GM12878 (cell line): ENCODE results near the gene PRAMEF7. TPM values are rescaled to one million over a fixed set of nuclear protein-coding genes. Genes with fewer than 3 reads are reported as not detected.
"Not testable (repeated sequence)": the region's sequence is repeated elsewhere in the genome, so short reads cannot be mapped to it uniquely, and the experiment has no call there.

Experiments used
- ATAC-seq: fragments of 200-7000 bp; cut with Tn5 transposase; 3 replicates; pipeline ENCODE4 v1.9.1; 2020; ENCODE audit warnings: mild to moderate bottlenecking, moderate library complexity
- Bru-seq: library from RNA; stranded (reverse); fragments of 400-500 nt; gene quantifications from one replicate; lab custom pipeline; 2021; lab: Mats Ljungman, UMichigan
- BruChase-seq, 2 experiments: library from RNA; stranded (reverse); fragments of 400-500 nt; gene quantifications; one replicate each; lab custom pipeline; 2021; lab: Mats Ljungman, UMichigan
- BruUV-seq: library from RNA; stranded (reverse); fragments of 400-500 nt; replicated peaks from 2 replicates; lab custom pipeline; 2021; lab: Mats Ljungman, UMichigan
- CTCF ChIA-PET: fragments of 300-600 bp; sonication (Branson Sonifier 250); formaldehyde crosslinking; extraction: SDS; loops from one replicate; lab custom pipeline; 2021; ENCODE audit warnings: inconsistent platforms; lab: Yijun Ruan, JAX
- POLR2A ChIA-PET: fragments of 350-600 bp; formaldehyde crosslinking; extraction: SDS; loops from one replicate; lab custom pipeline; 2021; ENCODE audit warnings: inconsistent platforms; lab: Charles Lee
- RAD21 ChIA-PET: fragments of 300-600 bp; sonication (Branson Sonifier 250); formaldehyde crosslinking; loops from one replicate; lab custom pipeline; 2023; ENCODE audit warnings: antibody characterized with exemption; ENCODE audit not compliant: unreplicated experiment; lab: Charles Lee
- SMC1A ChIA-PET: fragments of 300-600 bp; sonication (Branson Sonifier 250); formaldehyde crosslinking; loops from one replicate; lab custom pipeline; 2023; ENCODE audit not compliant: unreplicated experiment, uncharacterized antibody; lab: Charles Lee
- DNase-seq: peaks from one replicate; pipeline ENCODE4 v3.0.0-alpha.2; 2011; ENCODE audit warnings: low read depth, low spot score
- FAIRE-seq: peaks from 3 replicates; lab custom pipeline; 2011; peaks lifted over from hg19 to GRCh38; lab: Jason Lieb, UNC
- H2AFZ ChIP-seq: 2 replicates; pipeline ENCODE4 v1.6.0; 2011; ENCODE audit warnings: low read depth, low read length, control low read depth; ENCODE audit not compliant: control insufficient read depth
- H3K27ac ChIP-seq: 2 replicates; pipeline ENCODE4 v1.5.1; 2011; ENCODE audit warnings: control low read depth; ENCODE audit not compliant: control insufficient read depth, insufficient read depth
- H3K27me3 ChIP-seq, 2 experiments: replicated peaks in 1 of 2; 2 replicates each; pipeline versions ENCODE4 v1.6.0 to v1.6.1; 2011; ENCODE audit warnings: low read length in 1 of 2; ENCODE audit not compliant: control insufficient read depth in 2 of 2, insufficient read depth in 2 of 2
- H3K36me3 ChIP-seq, 2 experiments: 2 replicates each; pipeline ENCODE4 v1.5.1; 2011; ENCODE audit warnings: low read length in 1 of 2; ENCODE audit not compliant: control insufficient read depth in 2 of 2, insufficient read depth in 2 of 2
- H3K4me1 ChIP-seq: 2 replicates; pipeline ENCODE4 v1.6.1; 2011; ENCODE audit warnings: mild to moderate bottlenecking, low read length, moderate library complexity, mixed read lengths; ENCODE audit not compliant: control insufficient read depth, insufficient read depth
- H3K4me2 ChIP-seq: 2 replicates; pipeline ENCODE4 v1.6.0; 2011; ENCODE audit warnings: control low read depth; ENCODE audit not compliant: control insufficient read depth, insufficient read depth
- H3K4me3 ChIP-seq: fragments of 200-600 bp; sonication (generic); 2 replicates; pipeline ENCODE4 v1.5.1; 2016
- H3K79me2 ChIP-seq: 2 replicates; pipeline ENCODE4 v1.6.0; 2011; ENCODE audit warnings: low read length; ENCODE audit not compliant: control insufficient read depth, insufficient read depth
- H3K9ac ChIP-seq: 2 replicates; pipeline ENCODE4 v1.8.0; 2011; ENCODE audit warnings: low read length, control low read depth, mixed read lengths; ENCODE audit not compliant: control insufficient read depth, insufficient read depth
- H3K9me3 ChIP-seq: replicated peaks from 3 replicates; pipeline ENCODE4 v1.5.1; 2011; ENCODE audit warnings: mild to moderate bottlenecking, low read length; ENCODE audit not compliant: control insufficient read depth, insufficient read depth
- H4K20me1 ChIP-seq: 2 replicates; pipeline ENCODE4 v1.6.0; 2011; ENCODE audit not compliant: control insufficient read depth, insufficient read depth
- WGBS: methylation state at CpG from one replicate; pipeline ENCODE4 v1.1.6; 2016; ENCODE audit warnings: low lambda C conversion rate; ENCODE audit not compliant: insufficient replicate concordance, insufficient coverage; ENCODE audit errors: missing lambda C conversion rate; 5-methylcytosine and 5-hydroxymethylcytosine counted together
- in situ Hi-C: fragments of 300-500 bp; cut with MboI; formaldehyde crosslinking; loops from 9 replicates; pipeline ENCODE4 v1.14.3; 2018; ENCODE audit warnings: mixed read lengths
- intact Hi-C: fragments of 100-400 bp; cut with micrococcal nuclease; formaldehyde crosslinking; loops from one replicate; pipeline ENCODE4 v1.14.2; 2022; ENCODE audit not compliant: unreplicated experiment
- long read RNA-seq, 2 experiments: library from polyadenylated mRNA; unstranded; transcript quantifications; one replicate each; pipeline ENCODE4 v2.0.0, GENCODE V29; 2019 to 2020
- polyA minus RNA-seq, 3 experiments: library from RNA; depleted of rRNA, polyadenylated mRNA; stranded (reverse); fragments of >200 nt; gene quantifications; 2 replicates each; pipeline ENCODE4 v1.2.3, GENCODE V29; 2011
- polyA plus RNA-seq, 11 experiments: library from polyadenylated mRNA; depleted of rRNA in 4 of 11; unstranded in 6 of 11; stranded (reverse) in 5 of 11; fragments of >200 nt; fragmentation: Nextera tagmentation in 4 of 11; fragmentation: Illumina TruSeq in 1 of 11; extraction: Ambion mirVana in 4 of 11; extraction: Trizol in 1 of 11; gene quantifications; 1 replicate in 1 of 11; 2 replicates in 10 of 11; pipeline versions ENCODE4 v1.2.1 to v1.2.3, GENCODE V29; 2011 to 2016; ENCODE audit warnings: inconsistent platforms in 2 of 11, missing spikeins in 2 of 11, low read depth in 1 of 11
- total RNA-seq, 4 experiments: library from RNA; depleted of rRNA in 3 of 4; stranded (reverse); fragments of >200 nt in 3 of 4; fragmentation: Illumina TruSeq in 1 of 4; extraction: Trizol in 1 of 4; gene quantifications; 2 replicates each; pipeline versions ENCODE4 v1.2.1 to v1.2.3, GENCODE V29; 2013 to 2021

The PRAMEF7 gene
- total RNA-seq (2013; cell fraction: nucleolus; rRNA removed): not detected in 2 replicates
- total RNA-seq (2014; rRNA removed) (not detected in 2 replicates), total RNA-seq (2014; rRNA removed; fragmentation: Illumina TruSeq; extraction: Trizol) (not detected in 2 replicates), total RNA-seq (2021) (not detected in 2 replicates), polyA plus RNA-seq (2011; rRNA removed) (not detected in 2 replicates), polyA plus RNA-seq (2014; fragmentation: Illumina TruSeq; extraction: Trizol) (not detected in 2 replicates), polyA plus RNA-seq (2014; fragmentation: Nextera tagmentation; extraction: Ambion mirVana) (not detected), polyA plus RNA-seq (2014; rRNA removed) (not detected in 2 replicates), polyA plus RNA-seq (2016; fragmentation: Nextera tagmentation; extraction: Ambion mirVana) (not detected), polyA minus RNA-seq (2011; rRNA and poly(A)+ RNA removed) (not detected in 2 replicates), Bru-seq, nascent RNA (not detected), BruChase-seq, experiment 1, labeled RNA remaining after a 6-hour chase (not detected), BruChase-seq, experiment 2, labeled RNA remaining after a 2-hour chase (not detected)
- polyA plus RNA-seq (2011; ENCODE audit: low read depth): not detected
- not detected in 2 replicates for polyA plus RNA-seq (2011; cell fraction: cytosol; rRNA removed)
- not detected in 2 replicates for polyA plus RNA-seq (2011; cell fraction: nucleus; rRNA removed)
- polyA plus RNA-seq (2012): not detected in 2 replicates
- not detected in 2 replicates for polyA minus RNA-seq (2011; cell fraction: cytosol; rRNA and poly(A)+ RNA removed)
- not detected in 2 replicates for polyA minus RNA-seq (2011; cell fraction: nucleus; rRNA and poly(A)+ RNA removed)
- long read RNA-seq, experiment 1: 0 reads
- long read RNA-seq, experiment 2: 0 reads

DNA sequence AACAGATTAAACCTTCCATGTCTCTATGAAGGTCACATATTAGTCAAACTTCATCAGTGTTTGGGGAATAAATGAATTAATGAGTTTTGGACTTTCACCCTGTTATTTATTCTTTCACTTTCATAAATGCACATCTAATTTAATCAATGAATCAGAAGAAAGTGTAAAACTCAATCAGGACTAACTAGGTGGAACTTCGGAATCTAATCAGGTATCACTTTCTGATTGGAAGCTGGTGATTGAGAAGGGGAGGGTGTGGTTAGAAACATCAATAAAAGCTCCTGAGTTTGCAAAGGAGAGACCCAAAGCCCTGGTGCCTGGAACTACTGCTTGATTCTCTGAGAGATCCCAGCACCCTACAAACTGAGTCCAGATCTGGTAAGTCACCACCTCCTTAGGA is at the start of gene PRAMEF7:
Gene PRAMEF7 (plus strand): TSS at position 301 of the 400 bp plus-strand sequence. CDS start 1,083 bp downstream, outside the sequence.
- POLR2A ChIA-PET, H4K20me1 ChIP-seq, H3K9ac ChIP-seq, H3K4me1 ChIP-seq, H3K9me3 ChIP-seq, ATAC-seq, H3K4me2 ChIP-seq, H3K4me3 ChIP-seq, SMC1A ChIA-PET, H3K36me3 ChIP-seq, H3K27ac ChIP-seq, RAD21 ChIA-PET, in situ Hi-C loops, H2AFZ ChIP-seq, intact Hi-C loops, FAIRE-seq, H3K27me3 ChIP-seq, BruUV-seq, CTCF ChIA-PET, DNase-seq, H3K79me2 ChIP-seq: not testable (repeated sequence)
- WGBS: no CpG with 5 or more reads among the region's 1 CpG

DNA sequence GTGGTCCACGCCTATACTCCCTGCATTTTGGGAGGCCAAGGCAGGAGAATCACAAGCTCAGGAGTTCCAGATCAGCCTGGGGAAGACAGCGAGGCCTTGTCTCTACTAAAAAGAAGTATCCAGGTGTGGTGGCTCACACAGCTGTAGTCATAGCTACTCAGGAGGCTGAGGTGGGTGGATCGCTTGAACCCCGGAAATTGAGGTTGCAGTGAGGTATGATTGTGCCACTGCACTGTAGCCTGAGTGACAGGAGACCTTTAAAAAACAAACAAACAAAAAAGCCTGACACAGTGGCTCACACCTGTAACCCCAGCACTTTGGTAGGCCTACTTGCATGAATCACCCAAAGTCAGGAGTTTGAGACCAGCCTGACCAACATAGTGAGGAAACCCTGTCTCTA is 38.0 kb upstream of the PRAMEF7 start:
- CTCF ChIA-PET, H3K4me3 ChIP-seq, DNase-seq, H3K9me3 ChIP-seq, in situ Hi-C loops, SMC1A ChIA-PET, H3K4me2 ChIP-seq, H2AFZ ChIP-seq, intact Hi-C loops, POLR2A ChIA-PET, BruUV-seq, H4K20me1 ChIP-seq, H3K36me3 ChIP-seq, H3K4me1 ChIP-seq, H3K27me3 ChIP-seq, H3K9ac ChIP-seq, H3K79me2 ChIP-seq, RAD21 ChIA-PET, FAIRE-seq, ATAC-seq, H3K27ac ChIP-seq: not testable (repeated sequence)
- 13% methylated on average over 3 of the region's 4 CpGs for WGBS

DNA sequence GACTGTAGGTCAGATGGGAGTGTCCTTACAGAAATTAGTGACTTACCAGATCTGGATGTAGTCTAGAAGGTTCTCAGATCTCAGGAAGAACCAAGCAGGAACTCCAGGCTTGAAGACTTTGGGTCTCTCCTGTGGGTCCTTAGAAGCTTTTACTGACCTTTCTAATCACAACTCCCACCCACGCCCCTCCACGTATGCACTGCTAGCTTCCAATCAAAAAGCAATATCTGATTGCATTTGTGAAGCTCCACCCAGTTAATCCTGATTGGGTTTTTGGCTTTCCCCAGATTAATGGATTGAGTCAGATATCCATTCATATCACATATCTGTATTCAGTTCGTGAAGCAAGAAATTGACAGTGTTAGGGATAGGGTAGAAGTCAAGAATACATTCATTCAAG is 30.3 kb upstream of the PRAMEF7 start, which contains the start of gene PRAMEF4:
Gene PRAMEF4 (minus strand): TSS at position 101 of the 400 bp plus-strand sequence. CDS start 2,807 bp downstream, outside the sequence.
- SMC1A ChIA-PET, DNase-seq, H3K9me3 ChIP-seq, H2AFZ ChIP-seq, H3K27ac ChIP-seq, H4K20me1 ChIP-seq, CTCF ChIA-PET, H3K9ac ChIP-seq, H3K4me1 ChIP-seq, H3K27me3 ChIP-seq, FAIRE-seq, in situ Hi-C loops, POLR2A ChIA-PET, ATAC-seq, H3K36me3 ChIP-seq, intact Hi-C loops, BruUV-seq, RAD21 ChIA-PET, H3K4me3 ChIP-seq, H3K4me2 ChIP-seq, H3K79me2 ChIP-seq: not testable (repeated sequence)
- WGBS: 0% methylated on average over 3 of the region's 3 CpGs
